OCI-LY1 (cell line): ENCODE results near the gene MBNL1.

Source experiments
- H2AFZ ChIP-seq: fragments of 200-600 bp; sonication (generic), shearing (Covaris generic); 2 replicates; pipeline ENCODE4 v1.6.0; 2014; ENCODE audit warnings: antibody characterized with exemption, mild to moderate bottlenecking, low read length
- H3F3A ChIP-seq: fragments of 200-600 bp; sonication (generic), shearing (Covaris generic); 2 replicates; pipeline ENCODE4 v1.6.0; 2014; ENCODE audit warnings: mild to moderate bottlenecking, antibody characterized with exemption, low read length, moderate library complexity; ENCODE audit not compliant: insufficient read depth
- H3K27ac ChIP-seq: fragments of 200-600 bp; sonication (generic); 2 replicates; pipeline ENCODE4 v1.5.1; 2014; ENCODE audit warnings: low read length, mixed run types, mild to moderate bottlenecking, low read depth; ENCODE audit not compliant: poor library complexity, severe bottlenecking
- H3K27me3 ChIP-seq: fragments of 200-600 bp; sonication (generic); 2 replicates; pipeline ENCODE4 v1.6.0; 2014; ENCODE audit warnings: antibody characterized with exemption, mild to moderate bottlenecking, low read length, moderate library complexity; ENCODE audit not compliant: insufficient read depth
- H3K36me3 ChIP-seq: fragments of 200-600 bp; sonication (generic); 2 replicates; pipeline ENCODE4 v1.6.1; 2014; ENCODE audit warnings: mild to moderate bottlenecking, antibody characterized with exemption, low read length, moderate library complexity, mixed read lengths; ENCODE audit not compliant: insufficient read depth
- H3K4me1 ChIP-seq: fragments of 200-600 bp; sonication (generic); 2 replicates; pipeline ENCODE4 v1.5.1; 2014; ENCODE audit warnings: mild to moderate bottlenecking, low read length, moderate library complexity; ENCODE audit not compliant: insufficient read depth, severe bottlenecking
- H3K4me2 ChIP-seq: fragments of 200-600 bp; sonication (generic), shearing (Covaris generic); 2 replicates; pipeline ENCODE4 v1.6.1; 2014; ENCODE audit warnings: low read length
- H3K4me3 ChIP-seq: fragments of 200-600 bp; sonication (generic); 2 replicates; pipeline ENCODE4 v1.5.1; 2014; ENCODE audit warnings: low read length, low read depth, mild to moderate bottlenecking, mixed read lengths; ENCODE audit not compliant: poor library complexity, severe bottlenecking
- H3K79me2 ChIP-seq: fragments of 200-600 bp; shearing (Covaris generic); 2 replicates; pipeline ENCODE4 v1.6.1; 2016; ENCODE audit warnings: mixed run types, low read length, mixed read lengths; ENCODE audit not compliant: insufficient read depth
- H3K9ac ChIP-seq: fragments of 200-600 bp; sonication (generic), shearing (Covaris generic); 2 replicates; pipeline ENCODE4 v1.6.1; 2014; ENCODE audit warnings: mild to moderate bottlenecking, low read length, mixed read lengths
- H3K9me2 ChIP-seq: fragments of 200-600 bp; sonication (generic), shearing (Covaris generic); 2 replicates; pipeline ENCODE4 v1.6.1; 2014; ENCODE audit warnings: low read depth, mild to moderate bottlenecking, low read length, mixed read lengths
- H3K9me3 ChIP-seq: fragments of 200-600 bp; shearing (Covaris generic); 2 replicates; pipeline ENCODE4 v1.6.1; 2014; ENCODE audit warnings: low read length, mixed read lengths
- H4K20me1 ChIP-seq: fragments of 200-600 bp; sonication (generic), shearing (Covaris generic); 2 replicates; pipeline ENCODE4 v1.6.0; 2016; ENCODE audit warnings: mild to moderate bottlenecking, low read length; ENCODE audit not compliant: insufficient read depth
- CTCF ChIP-seq: fragments of 200-600 bp; sonication (generic), shearing (Covaris generic); IDR thresholded peaks from 2 replicates; pipeline ENCODE4 v1.5.1; 2017; ENCODE audit warnings: mild to moderate bottlenecking, antibody characterized with exemption, low read length, moderate library complexity, mixed read lengths
- EZH2 ChIP-seq: fragments of 200-600 bp; sonication (generic), shearing (Covaris generic); IDR thresholded peaks from 2 replicates; pipeline ENCODE4 v1.8.0; 2017; ENCODE audit warnings: borderline replicate concordance, mixed run types, mild to moderate bottlenecking, antibody characterized with exemption, low read length, moderate library complexity, mixed read lengths

The MBNL1 gene

GRCh38 chr3:152496286-152496685 is 227.6 kb downstream of the MBNL1 start:
- Histone ChIP-seq H3K36me3 (no peaks in the 10 kb centered on the region), H3K4me3 (no peak overlapping the region), H3K27me3 (no peaks in the 10 kb centered on the region), H2AFZ (no peak overlapping the region), H3K79me2 (no peaks in the 10 kb centered on the region), H3K9ac (no peak overlapping the region), H3K4me1 (no peaks in the 10 kb centered on the region), H4K20me1 (no peaks in the 10 kb centered on the region), H3K4me2 (no peak overlapping the region), H3K9me2 (no peaks in the 10 kb centered on the region), H3F3A (no peaks in the 10 kb centered on the region), H3K9me3 (no peaks in the 10 kb centered on the region), H3K27ac (no peak overlapping the region)
- TF ChIP-seq EZH2, result no peak

- Histone ChIP-seq H3K4me1 (no peaks in the 10 kb centered on the region), H3F3A (no peaks in the 10 kb centered on the region), H3K9me3 (no peaks in the 10 kb centered on the region), H3K79me2 (no peaks in the 10 kb centered on the region), H3K4me3 (no peak overlapping the region), H3K4me2 (no peak overlapping the region), H3K9ac (no peak overlapping the region), H2AFZ (no peak overlapping the region), H3K36me3 (no peaks in the 10 kb centered on the region), H3K27ac (no peak overlapping the region), H4K20me1 (no peaks in the 10 kb centered on the region), H3K27me3 (no peaks in the 10 kb centered on the region), H3K9me2 (no peaks in the 10 kb centered on the region)
- TF ChIP-seq EZH2 (no peak), CTCF (no peak)
Observed at GRCh38 chr3:152496716-152497115, 228.0 kb downstream of the MBNL1 start.

- no peaks in the 10 kb centered on the region for H3K79me2 ChIP-seq
- H2AFZ ChIP-seq, result no peak overlapping the region
- no peaks in the 10 kb centered on the region for H3K4me1 ChIP-seq
- H3K36me3 ChIP-seq, result no peaks in the 10 kb centered on the region
- no peaks in the 10 kb centered on the region for H3K27me3 ChIP-seq
- no peaks in the 10 kb centered on the region for H3K9me3 ChIP-seq
- TF ChIP-seq EZH2, result no peak
- no peak for TF ChIP-seq CTCF
- no peaks in the 10 kb centered on the region for H4K20me1 ChIP-seq
- no peaks in the 10 kb centered on the region for H3K9me2 ChIP-seq
- no peak overlapping the region for H3K27ac ChIP-seq
- no peak overlapping the region for H3K4me3 ChIP-seq
- no peaks in the 10 kb centered on the region for H3F3A ChIP-seq
- H3K4me2 ChIP-seq, result no peak overlapping the region
- H3K9ac ChIP-seq, result no peak overlapping the region
Observed at GRCh38 chr3:152497457-152497856, 228.7 kb downstream of the MBNL1 start.

GRCh38 chr3:152497890-152498289 is 229.2 kb downstream of the MBNL1 start:
- Histone ChIP-seq H3K4me2 (no peak overlapping the region), H3K27ac (no peak overlapping the region), H4K20me1 (no peaks in the 10 kb centered on the region), H3K9me3 (no peaks in the 10 kb centered on the region), H3K4me1 (no peaks in the 10 kb centered on the region), H3K79me2 (no peaks in the 10 kb centered on the region), H3K9me2 (no peaks in the 10 kb centered on the region), H3K4me3 (no peak overlapping the region), H3F3A (no peaks in the 10 kb centered on the region), H3K27me3 (no peaks in the 10 kb centered on the region), H2AFZ (no peak overlapping the region), H3K9ac (no peak overlapping the region), H3K36me3 (no peaks in the 10 kb centered on the region)
- no peak for TF ChIP-seq CTCF
- no peak for TF ChIP-seq EZH2
